Body of pancreas (tissue), 4 donors: ENCODE measurements around the gene UGT1A3. TPM values are rescaled to one million over a fixed set of nuclear protein-coding genes. Genes with fewer than 3 reads are reported as not detected.
"Not testable (repeated sequence)": the region's sequence is repeated elsewhere in the genome, so short reads cannot be mapped to it uniquely, and the experiment has no call there.

Source experiments
- ATAC-seq: fragments of 150-250 bp; one replicate; pipeline ENCODE4 v1.9.1; 2016
- DNase-seq, 4 donors: peaks; one replicate each; pipeline ENCODE4 v3.0.0-alpha.2; 2019
- H3K27ac ChIP-seq, 4 donors: fragments of 200-600 bp; sonication (generic); 1 replicate in 3 of 4; 2 replicates in 1 of 4; pipeline versions ENCODE4 v1.5.1 to v1.6.1; 2016 to 2019; ENCODE audit warnings: mild to moderate bottlenecking in 1 of 4, mixed read lengths in 1 of 4, moderate library complexity in 1 of 4
- H3K27me3 ChIP-seq, 2 donors: fragments of 200-600 bp; sonication (generic); one replicate each; pipeline ENCODE4 v1.6.0; 2016; ENCODE audit warnings: mild to moderate bottlenecking in 1 of 2
- H3K36me3 ChIP-seq, 2 donors: fragments of 200-600 bp; sonication (generic); replicated peaks in 1 of 2; 2 replicates each; pipeline ENCODE4 v1.5.1; 2016; ENCODE audit warnings: low read depth in 2 of 2; ENCODE audit not compliant: insufficient read depth in 1 of 2
- H3K4me1 ChIP-seq: fragments of 200-600 bp; sonication (generic); one replicate; pipeline ENCODE4 v1.6.0; 2016
- H3K4me3 ChIP-seq, 2 donors: fragments of 200-600 bp; sonication (generic); 1 replicate in 1 of 2; 2 replicates in 1 of 2; pipeline ENCODE4 v1.5.1; 2016 to 2019
- H3K9me3 ChIP-seq, 3 donors: fragments of 200-600 bp; sonication (generic); 1 replicate in 2 of 3; 2 replicates in 1 of 3; pipeline ENCODE4 v1.5.1; 2016
- CTCF ChIP-seq, 7 experiments: fragments of 450-650 bp in 4 of 7; fragments of 200-600 bp in 3 of 7; sonication (generic) in 3 of 7; IDR thresholded peaks; one replicate each; pipeline ENCODE4 v1.5.1; 2016 to 2019; ENCODE audit warnings: antibody characterized with exemption in 7 of 7
- POLR2A ChIP-seq, 3 donors: fragments of 450-650 bp; IDR thresholded peaks; one replicate each; pipeline ENCODE4 v1.6.1; 2016; ENCODE audit warnings: antibody characterized with exemption in 3 of 3, mild to moderate bottlenecking in 2 of 3
- WGBS, 2 donors: methylation state at CpG; one replicate each; pipeline ENCODE4 v1.1.5; 2017; 5-methylcytosine and 5-hydroxymethylcytosine counted together
- intact Hi-C: fragments of 100-400 bp; cut with DNase I; formaldehyde crosslinking; loops from one replicate; pipeline ENCODE4 v1.15.1; 2023
- total RNA-seq, 2 donors: library from RNA; depleted of rRNA; stranded (reverse); fragments of >200 nt; gene quantifications; one replicate each; pipeline ENCODE4 v1.1.0, GENCODE V29; 2016

UGT1A3 gene
- total RNA-seq, 2 donors from 2014 or later: not detected

- WGBS, 2 donors: 62 to 69% methylated on average over 4 to 7 of the region's 7 CpGs
- no peak for DNase-seq
- Histone ChIP-seq H3K9me3 (no peaks in the 10 kb centered on the region), H3K4me3 (no peak within 1 kb of the TSS), H3K27ac (no peak within 1 kb of the TSS), H3K27me3 (no peaks in the 10 kb centered on the region), H3K36me3 (no peaks in the 10 kb centered on the region), H3K4me1 (no peaks in the 10 kb centered on the region)
- no peak for TF ChIP-seq POLR2A (IDR thresholded peaks at IDR 0.05)
- TF ChIP-seq CTCF (IDR thresholded peaks at IDR 0.05): no peak
- intact Hi-C loops: no loop called here
- no peak for ATAC-seq
Measured at GRCh38 chr2:233718552-233718951, 10.3 kb upstream of the UGT1A3 start, which contains the start of gene UGT1A4. TSS of gene UGT1A4 (plus strand) at chr2:233718736. CDS start at chr2:233718821, 85 bp downstream.

- H3K36me3 ChIP-seq, DNase-seq, ATAC-seq, H3K4me3 ChIP-seq, intact Hi-C loops, H3K4me1 ChIP-seq, H3K27me3 ChIP-seq, H3K9me3 ChIP-seq, H3K27ac ChIP-seq: not testable (repeated sequence)
- 70 to 77% methylated on average over 10 to 14 of the region's 14 CpGs for WGBS, 2 donors
Measured at GRCh38 chr2:233736868-233737653, 8.2 kb downstream of the UGT1A3 start.

- no peaks in the 10 kb centered on the region for H3K27me3 ChIP-seq
- no peak overlapping the region for H3K4me3 ChIP-seq
- 60 to 66% methylated on average over 2 of the region's 2 CpGs for WGBS, 2 donors
- H3K36me3 ChIP-seq: no peaks in the 10 kb centered on the region
- H3K9me3 ChIP-seq: no peaks in the 10 kb centered on the region
- TF ChIP-seq POLR2A (IDR thresholded peaks at IDR 0.05) (no peak), CTCF (IDR thresholded peaks at IDR 0.05) (no peak)
- intact Hi-C loops: no loop called here
- ATAC-seq (no peak), DNase-seq (no peak)
- no peaks in the 10 kb centered on the region for H3K4me1 ChIP-seq
- H3K27ac ChIP-seq: no peak overlapping the region
Measured at GRCh38 chr2:233740870-233741269, 12.0 kb downstream of the UGT1A3 start.

- no peak for TF ChIP-seq CTCF (IDR thresholded peaks at IDR 0.05)
- no peak for TF ChIP-seq POLR2A (IDR thresholded peaks at IDR 0.05)
- Histone ChIP-seq H3K27me3 (no peaks in the 10 kb centered on the region), H3K36me3 (no peaks in the 10 kb centered on the region), H3K27ac (no peak overlapping the region), H3K4me3 (no peak overlapping the region), H3K4me1 (no peaks in the 10 kb centered on the region), H3K9me3 (no peaks in the 10 kb centered on the region)
- no peak for ATAC-seq
- 85 to 91% methylated on average over 33 to 43 of the region's 46 CpGs for WGBS, 2 donors
- no peak for DNase-seq
- intact Hi-C loops: no loop called here
Measured at GRCh38 chr2:233743464-233744259, 14.8 kb downstream of the UGT1A3 start.

GRCh38 chr2:233745073-233745755 is 16.4 kb downstream of the UGT1A3 start:
- H3K9me3 ChIP-seq: no peaks in the 10 kb centered on the region
- no peak for DNase-seq
- no peak for ATAC-seq

GRCh38 chr2:233745838-233746237 is 17.0 kb downstream of the UGT1A3 start:
- H3K27me3 ChIP-seq, H3K4me1 ChIP-seq, DNase-seq, ATAC-seq, H3K9me3 ChIP-seq, H3K36me3 ChIP-seq, H3K4me3 ChIP-seq, intact Hi-C loops: not testable (repeated sequence)
- peak overlapping the region in 2 of 4 donors; percentile 15 to 16 for H3K27ac ChIP-seq
- 60 to 70% methylated on average over 2 of the region's 2 CpGs for WGBS, 2 donors

More at GRCh38 chr2:233745073-233745755, 16.4 kb downstream of the UGT1A3 start:
- no peaks in the 10 kb centered on the region for H3K36me3 ChIP-seq
- H3K4me1 ChIP-seq: no peaks in the 10 kb centered on the region
- no peak overlapping the region for H3K27ac ChIP-seq
- intact Hi-C loops: no loop called here
- no peak for TF ChIP-seq CTCF (IDR thresholded peaks at IDR 0.05)
- no peak for TF ChIP-seq POLR2A (IDR thresholded peaks at IDR 0.05)
- no peak overlapping the region for H3K4me3 ChIP-seq
- no peaks in the 10 kb centered on the region for H3K27me3 ChIP-seq
- WGBS, 2 donors: 58 to 59% methylated on average over 5 of the region's 5 CpGs
